NCI-H1417 treated with DMSO at 0.1 percent for 48 hours (cell line): Measurements from ENCODE around the gene HES3.
"Not testable (repeated sequence)": the region's sequence is repeated elsewhere in the genome, so short reads cannot be mapped to it uniquely, and the experiment has no call there.

ENCODE experiments used
- DNase-seq: peaks from one replicate; lab custom pipeline; 2025; lab: John Stamatoyannopoulos, UW

HES3 gene

GRCh38 chr1:6219641-6220040 is 24.3 kb upstream of the HES3 start:
- not testable (repeated sequence) for DNase-seq

- DNase-seq: no peak
These were observed 23.7 kb upstream of the HES3 start for GRCh38 chr1:6220236-6220635.

GRCh38 chr1:6221210-6221784 is 22.7 kb upstream of the HES3 start:
- DNase-seq: no peak

- DNase-seq: no peak
These were observed 21.3 kb upstream of the HES3 start for GRCh38 chr1:6222636-6223035.

GRCh38 chr1:6223617-6224016 is 20.4 kb upstream of the HES3 start:
- no peak for DNase-seq

- no peak for DNase-seq
These were observed 19.3 kb upstream of the HES3 start for GRCh38 chr1:6224718-6225117.

- DNase-seq: no peak
These were observed 18.3 kb upstream of the HES3 start for GRCh38 chr1:6225651-6226050.

- DNase-seq: no peak
These were observed 10.6 kb upstream of the HES3 start for GRCh38 chr1:6233376-6233775.

- DNase-seq: no peak
These were observed 9.3 kb upstream of the HES3 start for GRCh38 chr1:6234502-6235295.

GRCh38 chr1:6235296-6235677 is 8.7 kb upstream of the HES3 start:
- no peak for DNase-seq

GRCh38 chr1:6237093-6237492 is 6.9 kb upstream of the HES3 start:
- no peak for DNase-seq

GRCh38 chr1:6239213-6239752 is 4.7 kb upstream of the HES3 start:
- DNase-seq: no peak

GRCh38 chr1:6239950-6240768 is 3.8 kb upstream of the HES3 start:
- DNase-seq: peak; percentile 52

GRCh38 chr1:6241107-6241886 is 2.7 kb upstream of the HES3 start:
- no peak for DNase-seq

GRCh38 chr1:6241887-6242740 is 1.9 kb upstream of the HES3 start:
- DNase-seq: no peak

- no peak for DNase-seq
These were observed 735 bp upstream of the HES3 start for GRCh38 chr1:6243053-6243834.

GRCh38 chr1:6244401-6245049 is 546 bp downstream of the HES3 start:
- DNase-seq: no peak

GRCh38 chr1:6245086-6245868 is 1.3 kb downstream of the HES3 start:
- DNase-seq: peak; percentile 51
